ENCODE data around the gene ABHD12B.

ABHD12B gene

DNA sequence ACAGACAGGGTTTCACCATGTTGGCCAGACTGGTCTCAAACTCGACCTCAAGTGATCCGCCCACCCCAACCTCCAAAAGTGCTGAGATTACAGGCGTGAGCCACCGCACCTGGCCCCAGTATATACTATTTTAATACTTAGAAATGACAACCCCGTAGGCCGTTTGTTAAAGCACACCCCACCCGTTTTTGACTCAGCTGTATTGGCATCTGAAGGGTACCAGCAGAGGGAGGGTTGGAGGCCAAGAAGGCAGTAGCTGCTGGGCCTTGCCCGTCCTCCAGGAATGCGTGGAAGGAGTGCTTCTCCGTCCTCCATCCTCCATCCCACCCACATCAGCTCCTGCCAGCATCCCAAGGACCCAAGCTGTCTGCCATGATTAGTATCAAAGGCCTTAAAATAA, 34.6 kb upstream of the ABHD12B start:
- no peaks in the 10 kb centered on the region for H3K9me3 ChIP-seq (replicated peaks; ENCODE audit: insufficient read depth, low read length)

DNA sequence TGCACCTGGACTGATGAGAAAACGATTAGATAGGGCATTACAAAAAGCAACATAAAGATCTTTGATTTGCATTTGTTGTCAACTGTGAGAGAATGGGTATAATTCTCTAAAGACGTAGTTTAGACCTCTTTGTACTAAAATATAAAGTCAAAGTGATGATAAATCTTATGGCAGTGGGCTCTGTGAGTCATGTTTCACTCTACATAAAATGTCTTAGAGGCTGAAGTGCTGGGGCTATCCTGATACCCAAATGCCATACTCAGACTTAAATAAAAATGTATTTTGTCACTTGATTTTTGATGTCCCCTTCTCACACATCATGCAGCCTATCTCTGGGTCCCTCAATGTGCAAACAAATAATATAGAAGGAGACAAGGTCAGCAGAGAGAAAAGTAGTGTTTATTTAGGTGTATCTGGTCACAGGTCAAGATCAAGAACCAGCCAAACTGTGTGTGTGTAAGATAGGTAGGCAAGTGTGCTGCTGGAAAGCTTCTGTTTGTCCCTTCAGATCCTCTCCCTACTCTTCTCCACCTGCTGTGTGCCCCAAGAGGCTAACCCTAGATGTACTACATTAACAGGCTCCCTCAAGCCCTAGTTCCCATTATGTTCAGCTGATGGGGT, 33.9 kb upstream of the ABHD12B start:
- Histone ChIP-seq H3K4me1 (ENCODE audit: low read length) (peaks cover 12% of the 10 kb centered on the region), H3K27ac (ENCODE audit: low read length) (no peak overlapping the region), H3K4me2 (ENCODE audit: low read depth, low read length) (no peak overlapping the region)

More for the DNA sequence above, 34.6 kb upstream of the ABHD12B start:
- H3K4me1 ChIP-seq (ENCODE audit: low read length), result peaks cover 12% of the 10 kb centered on the region
- no peak overlapping the region for H3K4me3 ChIP-seq (ENCODE audit: low read length)
- no peak for DNase-seq
- no peaks in the 10 kb centered on the region for H3K36me3 ChIP-seq (replicated peaks; ENCODE audit: insufficient read depth, low read length)
- no peak for TF ChIP-seq CTCF (IDR thresholded peaks at IDR 0.05; ENCODE audit: low read length)
- no peak for TF ChIP-seq EZH2 (optimal IDR thresholded peaks at IDR 0.05; ENCODE audit: low read depth, low read length)
- no peak for TF ChIP-seq EZH2phosphoT487 (IDR thresholded peaks at IDR 0.05; ENCODE audit: low read length)
- no peaks in the 10 kb centered on the region for H3K27me3 ChIP-seq (replicated peaks; ENCODE audit: insufficient read depth, low read length)
- no peak overlapping the region for H3K27ac ChIP-seq (ENCODE audit: low read length)
- H2AFZ ChIP-seq (ENCODE audit: low read length), result no peak overlapping the region
- H4K20me1 ChIP-seq (ENCODE audit: insufficient read depth, low read length), result no peaks in the 10 kb centered on the region
- H3K9ac ChIP-seq (ENCODE audit: low read length), result no peak overlapping the region
- no peaks in the 10 kb centered on the region for H3K79me2 ChIP-seq (ENCODE audit: low read length)
- no peaks in the 10 kb centered on the region for H3K9me2 ChIP-seq (replicated peaks; ENCODE audit: insufficient read depth, low read length)
- no peak overlapping the region for H3K4me2 ChIP-seq (ENCODE audit: low read depth, low read length)
- no peaks in the 10 kb centered on the region for H3F3A ChIP-seq (ENCODE audit: insufficient read depth, low read length)

GRCh38 chr14:50839048-50839447, 32.8 kb upstream of the ABHD12B start:
- Histone ChIP-seq H3K9ac (ENCODE audit: low read length) (no peak overlapping the region), H3K4me1 (ENCODE audit: low read length) (peaks cover 12% of the 10 kb centered on the region), H3K4me2 (ENCODE audit: low read depth, low read length) (no peak overlapping the region), H3F3A (ENCODE audit: insufficient read depth, low read length) (no peaks in the 10 kb centered on the region), H2AFZ (ENCODE audit: low read length) (no peak overlapping the region), H3K9me2 (replicated peaks; ENCODE audit: insufficient read depth, low read length) (no peaks in the 10 kb centered on the region), H3K79me2 (ENCODE audit: low read length) (no peaks in the 10 kb centered on the region), H4K20me1 (ENCODE audit: insufficient read depth, low read length) (no peaks in the 10 kb centered on the region), H3K4me3 (ENCODE audit: low read length) (no peak overlapping the region), H3K27ac (ENCODE audit: low read length) (no peak overlapping the region), H3K36me3 (replicated peaks; ENCODE audit: insufficient read depth, low read length) (no peaks in the 10 kb centered on the region), H3K9me3 (replicated peaks; ENCODE audit: insufficient read depth, low read length) (no peaks in the 10 kb centered on the region), H3K27me3 (replicated peaks; ENCODE audit: insufficient read depth, low read length) (no peaks in the 10 kb centered on the region)
- peak; percentile 45 for DNase-seq
- TF ChIP-seq EZH2 (optimal IDR thresholded peaks at IDR 0.05; ENCODE audit: low read depth, low read length), result no peak
- TF ChIP-seq EZH2phosphoT487 (IDR thresholded peaks at IDR 0.05; ENCODE audit: low read length), result no peak
- no peak for TF ChIP-seq CTCF (IDR thresholded peaks at IDR 0.05; ENCODE audit: low read length)

More for the DNA sequence above, 33.9 kb upstream of the ABHD12B start:
- no peaks in the 10 kb centered on the region for H4K20me1 ChIP-seq (ENCODE audit: insufficient read depth, low read length)
- H3K36me3 ChIP-seq (replicated peaks; ENCODE audit: insufficient read depth, low read length), result no peaks in the 10 kb centered on the region
- H3K79me2 ChIP-seq (ENCODE audit: low read length), result no peaks in the 10 kb centered on the region
- no peak for TF ChIP-seq EZH2phosphoT487 (IDR thresholded peaks at IDR 0.05; ENCODE audit: low read length)
- TF ChIP-seq EZH2 (optimal IDR thresholded peaks at IDR 0.05; ENCODE audit: low read depth, low read length), result no peak
- TF ChIP-seq CTCF (IDR thresholded peaks at IDR 0.05; ENCODE audit: low read length), result no peak
- H3K4me3 ChIP-seq (ENCODE audit: low read length), result no peak overlapping the region
- H3K9me3 ChIP-seq (replicated peaks; ENCODE audit: insufficient read depth, low read length), result no peaks in the 10 kb centered on the region
- no peak overlapping the region for H3K9ac ChIP-seq (ENCODE audit: low read length)
- H3F3A ChIP-seq (ENCODE audit: insufficient read depth, low read length), result no peaks in the 10 kb centered on the region
- no peaks in the 10 kb centered on the region for H3K27me3 ChIP-seq (replicated peaks; ENCODE audit: insufficient read depth, low read length)
- H2AFZ ChIP-seq (ENCODE audit: low read length), result no peak overlapping the region
- H3K9me2 ChIP-seq (replicated peaks; ENCODE audit: insufficient read depth, low read length), result no peaks in the 10 kb centered on the region
- DNase-seq, result no peak

Measured in MM.1S (cell line).